ENCODE results near the gene LGALSL. TPM values are rescaled to one million over a fixed set of nuclear protein-coding genes. Genes with fewer than 3 reads are reported as not detected.

The LGALSL gene
- total and polyA plus RNA-seq, 2 donors (not counting 1 experiment from before 2014, with no cell fraction given) = 0.40 to 1.8 TPM

GRCh38 chr2:64487256-64488049, 33.5 kb downstream of the LGALSL start:
- no peaks in the 10 kb centered on the region for H3K79me2 ChIP-seq (ENCODE audit: control insufficient read depth, insufficient read depth, low read length)
- peaks cover 3 to 4% of the 10 kb centered on the region in 2 donors for H3K4me1 ChIP-seq (ENCODE audit: control insufficient read depth in 2 of 2, insufficient read depth in 2 of 2, low read length in 2 of 2)
- H3K27ac Mint-ChIP-seq = no peak overlapping the region
- POLR2A ChIA-PET = interaction anchor here (1.5 kb wide), 1 partner anchor 157 kb away, joined by 5 read pairs; no protein-coding TSS in a partner anchor
- H3K9ac ChIP-seq (ENCODE audit: low read length) = no peak overlapping the region
- H3K4me2 ChIP-seq (replicated peaks; ENCODE audit: low read depth, low read length, poor library complexity, severe bottlenecking) = no peak overlapping the region
- DNase-seq (peak; percentile 15), ATAC-seq (ENCODE audit: low read depth) (no peak)
- H3K36me3 ChIP-seq (replicated peaks in 1 of 2; ENCODE audit: control extremely low read depth in 1 of 2, control insufficient read depth in 1 of 2, extremely low read depth in 1 of 2, insufficient read depth in 2 of 2, low read length in 1 of 2) = no peaks in the 10 kb centered on the region
- H3K9me3 Mint-ChIP-seq (ENCODE audit: insufficient read depth) = no peaks in the 10 kb centered on the region
- no peak overlapping the region for H3K27ac ChIP-seq (ENCODE audit: low read length in 2 of 2)
- WGBS (ENCODE audit: insufficient coverage) = 75% methylated on average over 2 of the region's 10 CpGs
- H3K27me3 ChIP-seq (replicated peaks in 1 of 4; ENCODE audit: control extremely low read depth in 1 of 4, control insufficient read depth in 3 of 4, insufficient read depth in 4 of 4, low read length in 3 of 4) = peaks cover 0 to 3% (median 1%) of the 10 kb centered on the region in 4 experiments
- peaks cover 17% of the 10 kb centered on the region for H3K27me3 Mint-ChIP-seq
- no peak overlapping the region for H3K4me3 ChIP-seq (ENCODE audit: control extremely low read depth in 1 of 5, extremely low read depth in 1 of 5, insufficient read depth in 1 of 5, low read depth in 2 of 5, low read length in 4 of 5)
- peaks cover 0 to 4% (median 0%) of the 10 kb centered on the region in 3 donors for H3K9me3 ChIP-seq (ENCODE audit: control extremely low read depth in 1 of 3, control insufficient read depth in 2 of 3, insufficient read depth in 1 of 3, low read length in 2 of 3)
- TF ChIP-seq CTCF (IDR thresholded peaks at IDR 0.05) (no peak), EZH2 (IDR thresholded peaks at IDR 0.05; ENCODE audit: borderline replicate concordance, insufficient read depth, low read depth, low read length, poor library complexity, severe bottlenecking) (no peak)
- H3K4me3 Mint-ChIP-seq = no peak overlapping the region
- no peak overlapping the region for H2AFZ ChIP-seq (ENCODE audit: insufficient read depth, low read depth, low read length, poor library complexity, severe bottlenecking)
- intact Hi-C loops (cut with micrococcal nuclease) = loop anchor here (1.0 to 2.0 kb wide), 3 partner anchors 75 to 438 kb away; no protein-coding TSS in a partner anchor
- CTCF ChIA-PET = interaction anchor here (0.6 to 15.6 kb wide), 53 partner anchors 8 to 578 kb away, joined by 3 to 398 read pairs (median 4); no protein-coding TSS in a partner anchor
- no peaks in the 10 kb centered on the region for H4K20me1 ChIP-seq (ENCODE audit: control insufficient read depth, insufficient read depth, low read length, poor library complexity, severe bottlenecking)
- H3K4me1 Mint-ChIP-seq = peaks cover 5% of the 10 kb centered on the region
